ENCODE data around the gene LEF1. TPM values are rescaled to one million over a fixed set of nuclear protein-coding genes. Genes with fewer than 3 reads are reported as not detected.

Gene LEF1
- total RNA-seq, 1 experiment from 2014 or later = 12.4 TPM

GRCh38 chr4:108175966-108176365 lies 7.2 kb upstream of the LEF1 start:
- peak; percentile 73 for DNase-seq (ENCODE audit: low read depth)

DNA sequence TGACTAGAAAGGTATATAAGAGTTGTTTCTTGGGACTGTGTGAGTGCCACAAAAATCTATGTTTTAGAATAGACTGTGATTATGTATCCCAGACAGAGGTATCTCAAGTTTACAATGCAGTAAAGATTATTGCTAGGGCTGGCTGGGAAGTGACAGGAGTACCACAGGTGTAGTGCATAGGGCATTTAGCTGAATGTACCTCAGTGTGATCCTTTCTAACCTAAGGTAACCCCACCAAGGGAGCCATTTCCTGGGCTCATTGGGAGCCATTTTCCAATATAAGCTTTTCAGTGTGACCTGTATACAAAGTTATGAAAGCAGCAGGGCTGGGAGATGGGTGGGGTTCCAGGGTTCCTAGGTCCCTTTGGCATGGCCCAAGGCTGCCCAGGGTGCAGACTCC lies 6.1 kb upstream of the LEF1 start:
- no peak for DNase-seq (ENCODE audit: low read depth)

DNA sequence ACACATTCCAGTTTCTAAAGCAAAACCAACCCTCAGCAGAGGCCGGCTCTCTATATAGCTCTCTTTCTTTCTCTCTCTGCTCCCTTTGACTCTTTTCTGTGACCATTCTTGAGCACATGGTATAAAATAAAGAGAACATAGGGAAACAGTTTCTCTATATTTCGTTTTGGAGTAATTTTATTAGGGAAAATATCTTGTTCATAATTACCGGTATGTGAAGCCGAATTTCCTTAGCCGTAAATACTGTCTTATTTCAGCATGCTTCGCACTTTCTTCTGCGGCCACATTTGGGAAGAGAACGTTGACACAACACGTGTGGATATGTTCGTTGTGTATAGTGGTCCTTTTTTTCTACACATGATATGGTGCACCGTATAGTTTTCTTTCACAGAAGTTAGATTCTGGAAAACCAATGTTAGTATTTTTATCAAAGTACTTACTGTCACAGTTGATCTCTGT lies 4.9 kb upstream of the LEF1 start:
- DNase-seq (ENCODE audit: low read depth) = no peak

- peak; percentile 77 for DNase-seq (ENCODE audit: low read depth)
These were observed 4.2 kb upstream of the LEF1 start for GRCh38 chr4:108172753-108173598.

DNA sequence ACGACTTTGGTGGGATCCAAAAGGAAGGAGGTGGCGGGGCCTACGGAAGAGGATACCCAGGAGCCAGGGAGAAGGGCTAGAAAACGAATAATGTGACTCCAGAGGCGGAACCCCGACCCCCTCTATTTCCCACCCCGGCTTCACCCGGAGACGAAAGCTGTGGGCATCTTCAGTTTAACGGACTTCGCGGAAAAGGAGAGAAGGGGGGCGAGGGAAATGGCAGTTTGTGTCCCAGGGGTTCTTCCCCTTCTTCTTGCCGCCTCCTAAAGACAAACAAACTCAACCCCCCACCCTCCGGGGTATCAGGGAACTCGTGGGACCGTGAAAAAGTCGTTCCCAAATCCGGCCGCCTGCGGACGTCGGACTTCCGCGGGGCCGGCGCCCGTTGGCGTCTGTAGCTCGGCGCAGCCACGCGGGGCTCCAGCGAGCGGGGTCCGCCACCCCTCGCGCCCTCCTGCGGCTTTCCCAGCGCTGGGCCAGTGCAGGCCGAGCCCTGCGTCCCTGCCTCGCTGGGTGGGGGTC lies 3.6 kb upstream of the LEF1 start:
- peak; percentile 26 for DNase-seq (ENCODE audit: low read depth)

GRCh38 chr4:108171339-108172230 lies 2.9 kb upstream of the LEF1 start:
- DNase-seq (ENCODE audit: low read depth) = no peak

- no peak for DNase-seq (ENCODE audit: low read depth)
These were observed 2.1 kb upstream of the LEF1 start for GRCh38 chr4:108170631-108171338.

- DNase-seq (ENCODE audit: low read depth) = no peak
These were observed 932 bp upstream of the LEF1 start for GRCh38 chr4:108169664-108170063.

GRCh38 chr4:108168160-108168670 lies 517 bp downstream of the LEF1 start:
- no peak for DNase-seq (ENCODE audit: low read depth)

- peak; percentile 51 for DNase-seq (ENCODE audit: low read depth)
These were observed 2.1 kb downstream of the LEF1 start for GRCh38 chr4:108166441-108167315.

DNA sequence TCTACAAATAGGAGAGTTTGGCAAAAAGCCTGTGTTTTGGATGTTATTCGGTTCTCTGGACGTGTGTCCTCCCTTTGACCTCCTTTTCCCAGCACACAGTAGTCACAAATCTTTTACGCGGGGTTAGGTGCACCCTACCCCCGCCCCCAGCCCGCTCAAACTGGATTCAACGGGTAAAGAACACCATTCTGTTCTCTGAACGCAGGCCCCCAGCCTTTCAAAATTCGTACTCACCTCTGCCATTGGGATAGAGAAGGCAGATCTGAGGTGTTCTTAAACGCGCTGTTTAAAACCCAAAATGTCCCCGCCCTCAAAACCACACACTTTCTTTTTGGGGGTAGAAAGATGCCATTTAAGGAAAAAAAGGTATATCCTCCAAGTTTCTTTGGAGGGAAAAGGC lies 2.7 kb downstream of the LEF1 start:
- no peak for DNase-seq (ENCODE audit: low read depth)

GRCh38 chr4:108165586-108165985 lies 3.1 kb downstream of the LEF1 start:
- DNase-seq (ENCODE audit: low read depth) = no peak

GRCh38 chr4:108163351-108163750 lies 5.4 kb downstream of the LEF1 start:
- no peak for DNase-seq (ENCODE audit: low read depth)

DNA sequence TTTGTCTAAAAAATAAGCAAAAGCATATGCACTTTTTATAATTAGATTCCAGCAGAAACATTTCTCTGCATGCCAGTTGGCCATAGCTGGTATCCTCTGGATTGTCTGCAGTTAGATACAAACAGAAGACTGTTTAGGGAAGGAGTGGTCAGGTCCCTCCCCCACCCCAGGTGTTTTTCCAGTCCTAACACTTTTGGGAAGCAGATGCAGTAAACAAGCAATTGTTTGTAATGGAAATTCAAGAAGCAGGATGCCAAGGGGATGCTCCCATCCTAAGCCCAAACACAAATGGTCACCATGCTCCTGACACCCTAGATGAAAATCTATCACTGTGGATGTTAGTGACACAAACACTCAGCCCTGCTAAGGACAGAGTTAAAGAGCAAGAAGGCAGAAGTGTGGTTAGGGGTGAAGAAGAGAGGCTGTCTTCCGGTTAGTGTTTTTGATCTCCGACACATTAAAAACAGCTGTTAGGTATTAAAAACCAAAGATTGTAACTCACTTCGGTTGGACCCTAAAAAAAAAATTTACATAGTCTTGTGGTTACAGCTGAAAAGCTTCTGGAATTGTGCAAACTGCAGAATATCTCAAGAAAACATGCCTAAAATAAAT lies 7.9 kb downstream of the LEF1 start:
- DNase-seq (ENCODE audit: low read depth) = no peak

DNA sequence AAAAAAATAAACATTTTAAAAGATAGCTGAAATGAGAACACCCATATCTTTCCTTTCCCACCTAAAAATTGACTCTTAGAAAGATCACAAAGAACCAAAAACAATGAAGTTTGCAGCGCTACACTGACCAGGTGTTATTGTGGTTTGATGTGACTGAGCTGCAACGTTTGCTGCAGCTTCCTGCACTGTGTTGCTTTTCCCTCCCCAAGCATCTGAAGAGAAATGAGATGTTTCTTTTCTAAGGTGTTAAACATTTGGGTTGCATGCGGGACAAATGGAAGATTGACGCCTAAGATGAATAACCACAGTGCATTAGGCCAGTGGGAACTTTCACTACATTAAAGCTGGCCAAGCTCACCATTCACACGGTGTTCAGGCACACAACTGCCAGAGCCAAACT lies 8.9 kb downstream of the LEF1 start:
- DNase-seq (ENCODE audit: low read depth) = no peak

GRCh38 chr4:108157655-108158054 lies 11.1 kb downstream of the LEF1 start:
- no peak for DNase-seq (ENCODE audit: low read depth)

GRCh38 chr4:108156391-108156790 lies 12.3 kb downstream of the LEF1 start:
- no peak for DNase-seq (ENCODE audit: low read depth)

DNA sequence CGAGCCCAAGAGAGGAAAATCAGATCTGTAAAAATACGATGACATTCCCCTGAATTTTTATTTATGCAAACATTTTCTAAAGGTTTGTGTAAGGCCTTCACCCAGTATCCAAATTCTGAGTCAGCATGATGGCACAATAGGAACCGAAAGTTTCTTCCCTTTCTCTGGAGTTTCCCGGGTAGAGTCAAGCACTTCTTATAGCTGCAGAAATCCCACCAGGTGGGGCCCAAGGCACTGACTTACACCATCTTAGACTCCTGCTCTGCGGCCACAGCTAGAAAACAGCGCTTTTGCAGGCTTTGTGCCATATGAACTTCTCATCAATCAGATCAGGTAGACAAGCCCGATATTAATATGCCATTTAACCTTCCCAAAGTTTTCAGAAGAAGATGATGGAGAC lies 13.4 kb downstream of the LEF1 start:
- peak; percentile 51 for DNase-seq (ENCODE audit: low read depth)

GRCh38 chr4:108152980-108153379 lies 15.8 kb downstream of the LEF1 start:
- DNase-seq (ENCODE audit: low read depth) = no peak

Measured in M059J (cell line).